Mucosa of descending colon (tissue), 3 donors: Measurements from ENCODE around the gene GOLGA8K. TPM values are rescaled to one million over a fixed set of nuclear protein-coding genes. Genes with fewer than 3 reads are reported as not detected.

ENCODE experiments used
- total RNA-seq, 3 donors: library from RNA; stranded (reverse); fragmentation: NEBNext Ultra II Directional in 2 of 3; extraction: Animal tissue kit (Norgen Biotek cat#: 25700) in 2 of 3; gene quantifications; one replicate each; pipeline versions ENCODE4 v1.2.1 to v1.2.4, GENCODE V29; 2021 to 2023
- donor health status: DM: no; HTN: no; CAD: no; lungs with moderate emphysema.
- donor health status: DM: no; HTN: no; CAD: no.
- donor health status: DM: no; HTN: yes; CAD: no.

GOLGA8K gene
- total RNA-seq, 3 donors from 2014 or later: 0.43 to 2.0 (median 1.2) TPM

Other genes with a start within 250 kb of the GOLGA8K start
- 1 to 10 TPM in 1 of 3 donors, under 1 TPM in 2; 0.60 to 1.5 (median 0.60) TPM for gene GOLGA8O, start 52.3 kb upstream of the GOLGA8K start, total RNA-seq
- gene GOLGA8N, start 190.2 kb upstream of the GOLGA8K start, total RNA-seq: 10 to 100 TPM in 1 of 3 donors, 1 to 10 TPM in 2; 3.7 to 10.5 (median 8.8) TPM
- 10 to 100 TPM in 1 of 3 donors, 1 to 10 TPM in 2; 5.6 to 23.8 (median 7.7) TPM for gene ARHGAP11A, start 212.2 kb upstream of the GOLGA8K start, total RNA-seq
- gene SCG5, start 238.4 kb upstream of the GOLGA8K start, total RNA-seq: 1 to 10 TPM; 4.2 to 7.0 (median 5.7) TPM